GM12878 (cell line): ENCODE measurements around the gene IPPK.

Source experiments
- CTCF ChIP-seq, 3 experiments: IDR thresholded peaks in 2 of 3; conservative IDR thresholded peaks in 1 of 3; 2 replicates each; pipeline ENCODE4 v1.5.1; 2011; ENCODE audit warnings: low read depth in 3 of 3, low read length in 3 of 3, mild to moderate bottlenecking in 3 of 3, control low read depth in 2 of 3, moderate library complexity in 2 of 3, inconsistent platforms in 1 of 3, mixed read lengths in 1 of 3; ENCODE audit not compliant: control insufficient read depth in 2 of 3, insufficient read depth in 1 of 3; ENCODE audit errors: extremely low read depth in 1 of 3
- EP300 ChIP-seq, 2 experiments: fragments of 150-350 bp in 1 of 2; IDR thresholded peaks; 2 replicates each; pipeline ENCODE4 v1.6.1; 2011 to 2012; ENCODE audit warnings: low read depth in 2 of 2, low read length in 2 of 2, borderline replicate concordance in 1 of 2, improper control_type of control experiment in 1 of 2, inconsistent platforms in 1 of 2; ENCODE audit not compliant: control insufficient read depth in 1 of 2
- EZH2 ChIP-seq: IDR thresholded peaks from 2 replicates; pipeline ENCODE4 v1.6.1; 2012; ENCODE audit warnings: low read depth, mild to moderate bottlenecking, control low read depth, inconsistent platforms, low read length, borderline replicate concordance; ENCODE audit not compliant: control insufficient read depth
- FOXM1 ChIP-seq: IDR thresholded peaks from 2 replicates; pipeline ENCODE4 v1.6.1; 2012; ENCODE audit warnings: low read depth, mild to moderate bottlenecking, inconsistent platforms, low read length, moderate library complexity
- NFIC ChIP-seq: IDR thresholded peaks from 2 replicates; pipeline ENCODE4 v1.6.1; 2012; ENCODE audit warnings: low read depth, mild to moderate bottlenecking, inconsistent platforms, low read length, moderate library complexity
- NFXL1 ChIP-seq: fragments of 450-650 bp; IDR thresholded peaks from 2 replicates; pipeline ENCODE4 v1.6.1; 2017; ENCODE audit warnings: antibody characterized with exemption, mild to moderate bottlenecking, borderline replicate concordance
- POLR2A ChIP-seq: IDR thresholded peaks from 2 replicates; pipeline ENCODE4 v1.6.1; 2011; ENCODE audit warnings: low read depth, mild to moderate bottlenecking, low read length
- ZBED1 ChIP-seq: IDR thresholded peaks from 2 replicates; pipeline ENCODE4 v1.6.1; 2016; ENCODE audit warnings: borderline replicate concordance
- TF ChIP-seq, protein P1 (sequence below): fragments of 450-650 bp; IDR thresholded peaks from 2 replicates; pipeline ENCODE4 v1.6.1; 2018; ENCODE audit warnings: borderline replicate concordance, mild to moderate bottlenecking; ENCODE audit not compliant: partially characterized antibody
- TF ChIP-seq, protein P2 (sequence below): IDR thresholded peaks from 2 replicates; pipeline ENCODE4 v1.6.1; 2011; ENCODE audit warnings: mild to moderate bottlenecking, low read depth, low read length, moderate library complexity; ENCODE audit not compliant: insufficient replicate concordance
- TF ChIP-seq, protein P3 (sequence below): fragments of 450-650 bp; IDR thresholded peaks from 2 replicates; pipeline ENCODE4 v1.6.1; 2017; ENCODE audit warnings: mild to moderate bottlenecking, moderate library complexity

DNA sequence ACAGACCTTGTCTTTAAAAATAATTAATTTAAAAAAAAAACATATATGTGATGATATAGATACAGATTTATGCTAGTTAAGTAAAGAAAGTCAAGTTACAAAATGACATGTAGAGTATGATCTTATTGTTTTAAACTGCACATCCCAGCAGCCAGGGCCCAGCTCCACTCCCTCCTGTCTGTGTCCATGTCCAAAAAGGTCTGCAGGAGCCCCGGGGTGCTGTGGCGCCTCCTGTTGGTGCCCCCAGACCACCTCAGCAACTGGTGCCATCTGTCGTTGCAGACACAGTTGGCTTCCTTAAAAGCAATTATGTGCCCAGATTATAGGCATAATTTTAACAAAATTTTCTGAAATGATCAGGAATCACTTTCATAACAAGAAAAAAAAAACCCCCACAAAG lies 33.3 kb downstream of the IPPK start:
- TF ChIP-seq NFXL1 = no peak
- no peak for TF ChIP-seq FOXM1
- no peak for TF ChIP-seq EZH2
- TF ChIP-seq CTCF (IDR thresholded peaks at IDR 0.05 in 2 of 3, conservative IDR thresholded peaks at IDR 0.05 in 1 of 3; ENCODE audit: control insufficient read depth in 2 of 3, extremely low read depth in 1 of 3, insufficient read depth in 1 of 3, low read depth in 3 of 3, low read length in 3 of 3) = no peak
- no peak for TF ChIP-seq POLR2A
- no peak for TF ChIP-seq EP300 (IDR thresholded peaks at IDR 0.05; ENCODE audit: borderline replicate concordance in 1 of 2, control insufficient read depth in 1 of 2, low read depth in 2 of 2, low read length in 2 of 2)
- no peak for TF ChIP-seq NFIC
- TF ChIP-seq, protein P1, sequence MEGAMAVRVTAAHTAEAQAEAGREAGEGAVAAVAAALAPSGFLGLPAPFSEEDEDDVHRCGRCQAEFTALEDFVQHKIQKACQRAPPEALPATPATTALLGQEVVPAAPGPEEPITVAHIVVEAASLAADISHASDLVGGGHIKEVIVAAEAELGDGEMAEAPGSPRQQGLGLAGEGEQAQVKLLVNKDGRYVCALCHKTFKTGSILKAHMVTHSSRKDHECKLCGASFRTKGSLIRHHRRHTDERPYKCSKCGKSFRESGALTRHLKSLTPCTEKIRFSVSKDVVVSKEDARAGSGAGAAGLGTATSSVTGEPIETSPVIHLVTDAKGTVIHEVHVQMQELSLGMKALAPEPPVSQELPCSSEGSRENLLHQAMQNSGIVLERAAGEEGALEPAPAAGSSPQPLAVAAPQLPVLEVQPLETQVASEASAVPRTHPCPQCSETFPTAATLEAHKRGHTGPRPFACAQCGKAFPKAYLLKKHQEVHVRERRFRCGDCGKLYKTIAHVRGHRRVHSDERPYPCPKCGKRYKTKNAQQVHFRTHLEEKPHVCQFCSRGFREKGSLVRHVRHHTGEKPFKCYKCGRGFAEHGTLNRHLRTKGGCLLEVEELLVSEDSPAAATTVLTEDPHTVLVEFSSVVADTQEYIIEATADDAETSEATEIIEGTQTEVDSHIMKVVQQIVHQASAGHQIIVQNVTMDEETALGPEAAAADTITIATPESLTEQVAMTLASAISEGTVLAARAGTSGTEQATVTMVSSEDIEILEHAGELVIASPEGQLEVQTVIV = no peak
- TF ChIP-seq ZBED1 = no peak
- TF ChIP-seq, protein P2, sequence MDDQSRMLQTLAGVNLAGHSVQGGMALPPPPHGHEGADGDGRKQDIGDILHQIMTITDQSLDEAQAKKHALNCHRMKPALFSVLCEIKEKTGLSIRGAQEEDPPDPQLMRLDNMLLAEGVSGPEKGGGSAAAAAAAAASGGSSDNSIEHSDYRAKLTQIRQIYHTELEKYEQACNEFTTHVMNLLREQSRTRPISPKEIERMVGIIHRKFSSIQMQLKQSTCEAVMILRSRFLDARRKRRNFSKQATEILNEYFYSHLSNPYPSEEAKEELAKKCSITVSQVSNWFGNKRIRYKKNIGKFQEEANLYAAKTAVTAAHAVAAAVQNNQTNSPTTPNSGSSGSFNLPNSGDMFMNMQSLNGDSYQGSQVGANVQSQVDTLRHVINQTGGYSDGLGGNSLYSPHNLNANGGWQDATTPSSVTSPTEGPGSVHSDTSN = no peak
- TF ChIP-seq, protein P3, sequence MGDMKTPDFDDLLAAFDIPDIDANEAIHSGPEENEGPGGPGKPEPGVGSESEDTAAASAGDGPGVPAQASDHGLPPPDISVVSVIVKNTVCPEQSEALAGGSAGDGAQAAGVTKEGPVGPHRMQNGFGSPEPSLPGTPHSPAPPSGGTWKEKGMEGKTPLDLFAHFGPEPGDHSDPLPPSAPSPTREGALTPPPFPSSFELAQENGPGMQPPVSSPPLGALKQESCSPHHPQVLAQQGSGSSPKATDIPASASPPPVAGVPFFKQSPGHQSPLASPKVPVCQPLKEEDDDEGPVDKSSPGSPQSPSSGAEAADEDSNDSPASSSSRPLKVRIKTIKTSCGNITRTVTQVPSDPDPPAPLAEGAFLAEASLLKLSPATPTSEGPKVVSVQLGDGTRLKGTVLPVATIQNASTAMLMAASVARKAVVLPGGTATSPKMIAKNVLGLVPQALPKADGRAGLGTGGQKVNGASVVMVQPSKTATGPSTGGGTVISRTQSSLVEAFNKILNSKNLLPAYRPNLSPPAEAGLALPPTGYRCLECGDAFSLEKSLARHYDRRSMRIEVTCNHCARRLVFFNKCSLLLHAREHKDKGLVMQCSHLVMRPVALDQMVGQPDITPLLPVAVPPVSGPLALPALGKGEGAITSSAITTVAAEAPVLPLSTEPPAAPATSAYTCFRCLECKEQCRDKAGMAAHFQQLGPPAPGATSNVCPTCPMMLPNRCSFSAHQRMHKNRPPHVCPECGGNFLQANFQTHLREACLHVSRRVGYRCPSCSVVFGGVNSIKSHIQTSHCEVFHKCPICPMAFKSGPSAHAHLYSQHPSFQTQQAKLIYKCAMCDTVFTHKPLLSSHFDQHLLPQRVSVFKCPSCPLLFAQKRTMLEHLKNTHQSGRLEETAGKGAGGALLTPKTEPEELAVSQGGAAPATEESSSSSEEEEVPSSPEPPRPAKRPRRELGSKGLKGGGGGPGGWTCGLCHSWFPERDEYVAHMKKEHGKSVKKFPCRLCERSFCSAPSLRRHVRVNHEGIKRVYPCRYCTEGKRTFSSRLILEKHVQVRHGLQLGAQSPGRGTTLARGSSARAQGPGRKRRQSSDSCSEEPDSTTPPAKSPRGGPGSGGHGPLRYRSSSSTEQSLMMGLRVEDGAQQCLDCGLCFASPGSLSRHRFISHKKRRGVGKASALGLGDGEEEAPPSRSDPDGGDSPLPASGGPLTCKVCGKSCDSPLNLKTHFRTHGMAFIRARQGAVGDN = no peak
